Stimulated activated effector memory CD8-positive, alpha-beta T cell treated with anti-CD3 and anti-CD28 coated beads, Interleukin-12 subunit alpha, Interleukin-12 subunit beta, amount 100 ng/mL, for 72 hours (primary cell): ENCODE measurements around the gene NSG2.

ENCODE experiments used
- ATAC-seq: fragments of 150-1000 bp; cut with Tn5 transposase; 2 replicates; pipeline ENCODE4 v1.10.0; 2021
- DNase-seq, 2 donors: peaks; one replicate each; pipeline ENCODE4 v3.0.0; 2021 to 2022; ENCODE audit warnings: low spot score in 2 of 2
- H3K27ac Mint-ChIP-seq: one replicate; pipeline ENCODE4 v1.8.0; 2022; ENCODE audit warnings: mild to moderate bottlenecking, mixed read lengths
- H3K36me3 Mint-ChIP-seq: one replicate; pipeline ENCODE4 v1.8.0; 2022; ENCODE audit warnings: mild to moderate bottlenecking, mixed read lengths
- H3K4me1 Mint-ChIP-seq: one replicate; pipeline ENCODE4 v1.8.0; 2022; ENCODE audit warnings: mixed read lengths
- H3K4me3 Mint-ChIP-seq: one replicate; pipeline ENCODE4 v1.8.0; 2022; ENCODE audit warnings: mild to moderate bottlenecking, mixed read lengths
- H3K9me3 Mint-ChIP-seq: one replicate; pipeline ENCODE4 v1.8.0; 2022; ENCODE audit warnings: mixed read lengths

Gene NSG2

DNA sequence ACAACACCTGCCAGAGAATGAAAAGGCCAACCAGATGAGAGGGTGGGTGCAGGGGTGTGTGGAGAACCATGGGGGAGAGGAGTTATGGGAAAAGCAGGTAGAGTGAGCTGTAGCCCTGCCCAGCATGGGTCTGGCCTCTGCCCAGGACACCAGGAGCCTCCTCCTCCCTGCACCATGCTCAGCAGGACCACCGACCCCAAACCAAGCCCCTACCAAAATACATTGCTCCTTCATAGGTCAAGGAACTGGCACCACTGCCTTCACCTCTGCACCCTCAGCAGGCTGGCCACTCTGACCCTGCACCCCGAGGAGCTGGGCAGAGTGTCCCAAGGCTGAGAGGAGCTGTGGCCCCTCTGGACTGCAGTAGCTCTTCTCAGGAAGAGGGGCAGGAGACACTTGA lies 102.0 kb downstream of the NSG2 start:
- no peak overlapping the region for H3K27ac Mint-ChIP-seq
- no peaks in the 10 kb centered on the region for H3K4me1 Mint-ChIP-seq

DNA sequence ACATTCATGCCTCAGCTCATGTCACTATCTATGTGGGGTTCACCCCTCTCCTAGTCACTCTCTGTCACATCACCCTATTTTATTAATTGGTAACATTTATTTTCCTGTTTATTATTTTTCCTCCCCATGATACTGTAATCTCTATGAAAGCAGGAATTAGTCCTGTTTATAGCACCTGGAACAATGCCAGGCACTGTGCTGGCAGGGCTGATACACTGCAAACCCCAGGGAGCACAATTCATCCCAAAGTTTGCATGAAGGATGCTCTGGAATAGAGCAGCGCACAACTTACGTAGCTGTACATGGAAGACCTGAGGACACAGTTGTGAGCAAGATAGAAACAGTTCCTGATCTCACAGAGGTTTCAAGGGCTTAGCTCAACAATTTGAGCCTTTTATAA lies 103.2 kb downstream of the NSG2 start:
- Mint-ChIP-seq H3K4me1 (no peaks in the 10 kb centered on the region), H3K9me3 (peaks cover 5% of the 10 kb centered on the region), H3K27ac (no peak overlapping the region), H3K4me3 (no peak overlapping the region), H3K36me3 (no peaks in the 10 kb centered on the region)
- DNase-seq (no peak), ATAC-seq (no peak)

More for the DNA sequence above, 102.0 kb downstream of the NSG2 start:
- no peak for DNase-seq
- Mint-ChIP-seq H3K36me3 (no peaks in the 10 kb centered on the region), H3K9me3 (peaks cover 5% of the 10 kb centered on the region), H3K4me3 (no peak overlapping the region)
- no peak for ATAC-seq

DNA sequence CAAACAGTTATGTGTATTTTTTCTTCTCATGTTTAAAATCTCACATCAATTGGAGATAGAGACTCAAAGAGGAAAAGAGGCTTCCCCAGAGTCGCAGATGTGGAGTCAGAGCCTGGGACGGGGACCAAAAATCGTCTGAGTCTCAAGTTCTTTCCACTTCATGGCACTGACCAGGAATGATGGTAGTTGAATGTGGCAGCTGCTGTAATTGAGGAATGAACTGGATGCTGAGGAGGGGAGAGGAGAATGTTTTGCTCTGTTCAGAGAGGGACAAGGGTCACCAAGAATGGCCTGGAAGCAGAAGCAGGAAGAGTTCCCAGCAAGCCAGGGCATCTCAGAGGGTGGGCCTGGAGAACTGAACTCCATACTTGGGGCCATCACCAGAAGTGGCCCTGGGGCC lies 103.9 kb downstream of the NSG2 start:
- Mint-ChIP-seq H3K4me3 (no peak overlapping the region), H3K4me1 (no peaks in the 10 kb centered on the region), H3K36me3 (no peaks in the 10 kb centered on the region), H3K9me3 (peaks cover 10% of the 10 kb centered on the region), H3K27ac (no peak overlapping the region)
- DNase-seq (no peak), ATAC-seq (no peak)

DNA sequence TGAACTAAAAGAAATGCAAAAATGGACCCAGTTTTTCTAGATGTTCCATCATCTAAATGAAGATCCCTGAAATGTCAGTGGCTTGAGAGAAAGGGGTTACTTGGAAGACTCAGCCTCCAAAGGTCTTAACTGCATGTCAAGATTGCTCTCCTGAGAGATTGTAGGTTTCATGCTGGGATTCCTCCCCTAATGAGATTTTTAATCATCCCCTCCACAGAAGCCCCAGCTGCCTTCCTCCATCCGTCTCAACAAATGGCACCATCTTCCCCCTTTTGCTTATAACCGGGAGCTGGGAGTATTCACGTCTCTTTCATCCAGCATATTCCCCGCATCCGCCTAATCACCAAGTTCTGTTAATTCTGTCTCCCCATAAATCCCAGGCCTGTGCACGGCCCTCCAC lies 104.5 kb downstream of the NSG2 start:
- no peak overlapping the region for H3K27ac Mint-ChIP-seq
- no peaks in the 10 kb centered on the region for H3K4me1 Mint-ChIP-seq
- H3K4me3 Mint-ChIP-seq = no peak overlapping the region
- ATAC-seq (no peak), DNase-seq (no peak)
- peaks cover 12% of the 10 kb centered on the region for H3K9me3 Mint-ChIP-seq
- no peaks in the 10 kb centered on the region for H3K36me3 Mint-ChIP-seq

DNA sequence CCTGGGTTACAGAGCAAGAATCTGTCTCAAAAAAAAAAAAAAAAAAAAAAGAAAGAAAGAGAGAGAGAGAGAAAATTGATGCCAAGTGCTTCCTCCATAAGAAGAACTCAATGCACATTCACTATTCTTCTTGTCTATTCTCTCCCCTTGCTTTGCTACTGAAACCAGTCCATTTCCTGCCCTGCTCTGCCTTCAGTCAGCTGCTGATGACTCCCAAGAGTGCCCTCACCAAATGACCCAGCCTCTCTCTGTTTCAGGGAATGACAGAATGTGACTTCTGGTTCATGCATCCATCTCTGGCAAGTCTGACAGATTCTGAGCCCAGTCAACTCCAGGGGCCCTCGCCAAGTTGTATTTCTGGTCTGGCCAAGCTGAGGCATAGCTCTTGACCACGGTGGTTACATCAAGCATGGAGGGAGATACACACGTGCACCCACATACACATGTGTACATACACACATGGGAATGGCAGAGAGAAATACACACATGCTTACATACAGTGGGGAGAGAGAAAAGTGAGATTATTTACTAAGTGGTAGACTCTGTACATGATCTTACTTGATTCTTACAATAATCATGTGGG lies 106.2 kb downstream of the NSG2 start:
- DNase-seq (no peak), ATAC-seq (no peak)
- no peaks in the 10 kb centered on the region for H3K4me1 Mint-ChIP-seq
- H3K9me3 Mint-ChIP-seq = peaks cover 17% of the 10 kb centered on the region
- H3K4me3 Mint-ChIP-seq = no peak overlapping the region
- no peaks in the 10 kb centered on the region for H3K36me3 Mint-ChIP-seq
- H3K27ac Mint-ChIP-seq = no peak overlapping the region

DNA sequence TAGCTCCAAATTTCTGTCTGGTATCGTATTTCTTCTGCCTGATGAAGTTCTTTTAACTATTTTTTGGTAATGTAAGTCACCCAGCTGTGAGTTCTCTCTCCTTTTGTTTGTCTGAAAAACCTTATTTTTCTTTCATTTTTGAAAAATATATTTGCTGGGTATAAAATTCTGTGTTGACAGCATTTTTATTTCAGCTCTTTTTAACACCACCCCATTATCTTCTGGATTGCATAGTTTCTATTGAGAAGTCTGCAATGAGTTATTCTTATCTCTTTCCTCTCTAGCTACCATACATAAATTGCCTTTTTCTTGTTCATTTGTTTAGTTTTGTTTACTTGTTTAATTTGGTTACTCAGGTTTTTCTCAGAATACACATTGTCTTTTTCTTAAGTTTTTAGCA lies 109.1 kb downstream of the NSG2 start:
- Mint-ChIP-seq H3K9me3 (peaks cover 23% of the 10 kb centered on the region), H3K36me3 (no peaks in the 10 kb centered on the region), H3K4me3 (no peak overlapping the region), H3K27ac (no peak overlapping the region), H3K4me1 (no peaks in the 10 kb centered on the region)
- ATAC-seq (no peak), DNase-seq (no peak)

DNA sequence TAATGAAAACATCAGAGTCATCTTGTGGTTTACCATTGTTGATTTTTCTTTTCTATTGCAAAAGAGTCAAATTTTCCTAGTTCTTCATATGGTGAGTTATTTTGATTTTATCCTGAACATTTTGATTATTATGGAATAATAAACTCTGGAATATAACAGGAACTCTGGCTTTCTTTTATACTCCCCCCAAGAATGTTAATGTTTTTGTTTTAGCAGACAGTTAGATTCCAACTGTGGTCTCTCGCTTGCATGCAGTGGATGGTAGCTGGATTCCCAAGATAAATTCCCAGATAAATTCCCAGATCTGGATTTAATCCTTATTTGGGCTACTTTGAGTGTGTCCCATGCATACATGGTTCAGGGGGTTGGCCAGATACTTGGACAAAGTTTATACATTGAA lies 109.8 kb downstream of the NSG2 start:
- Mint-ChIP-seq H3K4me3 (no peak overlapping the region), H3K27ac (no peak overlapping the region), H3K36me3 (no peaks in the 10 kb centered on the region), H3K9me3 (peaks cover 23% of the 10 kb centered on the region), H3K4me1 (no peaks in the 10 kb centered on the region)
- ATAC-seq (no peak), DNase-seq (no peak)

DNA sequence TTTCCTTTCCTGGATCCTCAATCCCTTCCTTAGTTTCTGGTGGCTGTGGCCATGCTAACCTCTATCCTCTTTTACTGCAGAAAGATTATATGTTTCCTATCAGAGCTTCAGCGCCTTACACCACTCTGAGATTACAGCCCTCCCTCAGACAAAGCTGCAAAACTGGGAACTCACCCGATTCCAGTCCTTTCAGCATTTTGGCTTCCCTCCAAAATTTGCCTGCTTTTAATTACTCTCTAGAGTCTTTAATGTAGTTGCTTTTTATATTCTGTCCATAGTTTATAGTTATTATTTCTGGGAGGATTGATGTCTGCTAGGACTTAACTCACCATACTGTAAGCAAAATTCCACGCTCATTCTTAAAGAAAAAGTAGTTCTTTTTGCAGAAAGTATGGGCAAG lies 110.2 kb downstream of the NSG2 start:
- no peaks in the 10 kb centered on the region for H3K36me3 Mint-ChIP-seq
- DNase-seq (no peak), ATAC-seq (no peak)
- no peak overlapping the region for H3K27ac Mint-ChIP-seq
- H3K9me3 Mint-ChIP-seq = peaks cover 23% of the 10 kb centered on the region
- no peak overlapping the region for H3K4me3 Mint-ChIP-seq
- H3K4me1 Mint-ChIP-seq = no peaks in the 10 kb centered on the region

DNA sequence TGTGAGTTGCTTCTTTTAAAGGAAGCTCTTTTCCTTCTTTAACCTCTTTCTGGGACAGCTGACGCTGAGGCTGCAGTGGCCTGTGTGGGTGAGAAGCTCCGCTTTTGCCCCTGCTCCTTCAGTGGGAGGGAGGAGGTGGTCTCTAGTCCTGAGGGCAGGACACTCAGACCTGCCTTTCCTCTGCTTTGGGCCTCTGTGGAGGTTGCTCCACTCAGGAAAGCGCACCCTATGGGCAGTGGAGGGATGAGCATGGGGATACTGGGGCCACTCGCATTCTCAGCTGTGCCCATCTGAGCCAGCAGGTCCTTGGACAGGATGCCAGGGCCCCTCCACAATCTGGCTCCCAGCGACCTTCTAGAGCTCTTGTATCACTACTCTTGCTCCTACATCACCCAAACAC lies 111.5 kb downstream of the NSG2 start:
- ATAC-seq = no peak
- Mint-ChIP-seq H3K9me3 (peaks cover 23% of the 10 kb centered on the region), H3K36me3 (no peaks in the 10 kb centered on the region), H3K27ac (no peak overlapping the region), H3K4me3 (no peak overlapping the region), H3K4me1 (no peaks in the 10 kb centered on the region)
- DNase-seq = no peak
